Glutamatergic neuron (in vitro differentiated cells): Measurements from ENCODE around the gene C19orf44. TPM values are rescaled to one million over a fixed set of nuclear protein-coding genes. Genes with fewer than 3 reads are reported as not detected.

Experiments
- DNase-seq: peaks from one replicate; pipeline ENCODE4 v3.0.0; 2022
- H3K27ac Mint-ChIP-seq: one replicate; pipeline ENCODE4 v1.8.0; 2020; ENCODE audit warnings: mild to moderate bottlenecking, mixed read lengths, inconsistent platforms; ENCODE audit not compliant: unreplicated experiment
- H3K27me3 Mint-ChIP-seq: one replicate; pipeline ENCODE4 v1.8.0; 2020; ENCODE audit warnings: mild to moderate bottlenecking, moderate library complexity, mixed read lengths, inconsistent platforms; ENCODE audit not compliant: unreplicated experiment
- H3K36me3 Mint-ChIP-seq: one replicate; pipeline ENCODE4 v1.8.0; 2020; ENCODE audit warnings: mild to moderate bottlenecking, mixed read lengths, inconsistent platforms; ENCODE audit not compliant: unreplicated experiment
- H3K4me1 Mint-ChIP-seq: one replicate; pipeline ENCODE4 v1.8.0; 2020; ENCODE audit warnings: mild to moderate bottlenecking, low read depth, mixed read lengths, inconsistent platforms; ENCODE audit not compliant: unreplicated experiment
- H3K4me3 Mint-ChIP-seq: one replicate; pipeline ENCODE4 v1.8.0; 2020; ENCODE audit warnings: mild to moderate bottlenecking, mixed read lengths, inconsistent platforms; ENCODE audit not compliant: unreplicated experiment
- H3K9me3 Mint-ChIP-seq: one replicate; pipeline ENCODE4 v1.8.0; 2020; ENCODE audit warnings: mild to moderate bottlenecking, moderate library complexity, mixed read lengths, inconsistent platforms; ENCODE audit not compliant: unreplicated experiment
- CTCF ChIP-seq: fragments of 200-600 bp; sonication (generic); IDR thresholded peaks from one replicate; pipeline ENCODE4 v1.5.0; 2021; ENCODE audit not compliant: partially characterized antibody, unreplicated experiment
- total RNA-seq: library from RNA; stranded (reverse); fragmentation: NEBNext Ultra II Directional; extraction: Animal tissue kit (Norgen Biotek cat#: 25700); gene quantifications from one replicate; pipeline ENCODE4 v1.2.1, GENCODE V29; 2021; ENCODE audit not compliant: unreplicated experiment

C19orf44 gene
- total RNA-seq, 1 donor from 2014 or later: 5.0 TPM

DNA sequence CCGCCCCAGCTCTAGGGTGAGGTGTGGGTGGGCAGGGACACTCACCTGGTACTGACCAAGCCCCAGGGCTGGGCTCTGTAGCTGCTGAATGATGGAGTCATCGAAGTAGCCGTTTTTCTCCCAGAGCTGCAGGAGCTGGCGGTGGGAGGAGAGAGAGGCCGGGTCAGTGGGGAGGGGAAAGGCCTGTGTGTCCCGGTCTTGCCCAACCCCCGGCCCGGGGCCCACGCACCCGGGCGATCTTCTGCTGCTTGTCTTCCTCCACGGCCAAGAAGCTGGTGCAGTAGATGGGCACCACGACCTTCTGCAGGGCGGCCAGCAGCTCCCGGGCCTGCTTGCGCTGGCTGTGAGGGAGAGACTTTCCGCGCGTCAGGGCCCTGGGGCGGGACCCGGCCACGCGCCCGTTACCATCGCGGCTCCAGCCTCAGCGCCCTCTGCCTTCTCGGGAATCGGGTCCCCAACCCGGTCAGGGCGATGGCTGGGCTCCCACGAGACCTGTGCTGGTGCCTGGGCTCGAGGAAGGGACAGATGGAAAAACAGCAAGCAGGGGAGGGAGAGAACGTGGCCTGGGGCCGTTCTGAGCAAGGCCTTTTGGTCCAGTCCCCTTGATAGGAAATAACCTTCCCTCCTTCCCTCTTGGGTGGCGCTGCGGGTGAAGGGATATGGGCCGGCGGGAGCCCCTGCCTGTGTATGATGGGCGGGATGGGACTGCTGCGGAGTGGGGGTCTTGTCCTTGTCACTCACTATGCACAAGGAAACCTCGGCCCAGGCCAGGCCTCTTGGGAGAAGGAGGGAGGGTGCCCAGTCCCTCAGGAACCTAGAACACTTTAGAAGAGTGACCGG is 34.6 kb downstream of the C19orf44 start:
- Mint-ChIP-seq H3K36me3 (no peaks in the 10 kb centered on the region), H3K9me3 (no peaks in the 10 kb centered on the region)

GRCh38 chr19:16531380-16531669 is 35.1 kb downstream of the C19orf44 start:
- TF ChIP-seq CTCF: no peak
- no peak overlapping the region for H3K4me3 Mint-ChIP-seq

More for the DNA sequence above, 34.6 kb downstream of the C19orf44 start:
- no peak for DNase-seq
- TF ChIP-seq CTCF: no peak
- Mint-ChIP-seq H3K27ac (no peak overlapping the region), H3K4me3 (no peak overlapping the region), H3K27me3 (peaks cover 5% of the 10 kb centered on the region), H3K4me1 (no peaks in the 10 kb centered on the region)

GRCh38 chr19:16532440-16533234 is 36.4 kb downstream of the C19orf44 start:
- Mint-ChIP-seq H3K27me3 (peaks cover 5% of the 10 kb centered on the region), H3K4me1 (no peaks in the 10 kb centered on the region), H3K4me3 (no peak overlapping the region), H3K36me3 (no peaks in the 10 kb centered on the region), H3K27ac (no peak overlapping the region), H3K9me3 (no peaks in the 10 kb centered on the region)
- TF ChIP-seq CTCF: no peak
- no peak for DNase-seq

More at GRCh38 chr19:16531380-16531669, 35.1 kb downstream of the C19orf44 start:
- Mint-ChIP-seq H3K4me1 (no peaks in the 10 kb centered on the region), H3K9me3 (no peaks in the 10 kb centered on the region), H3K27ac (no peak overlapping the region), H3K36me3 (no peaks in the 10 kb centered on the region), H3K27me3 (peaks cover 5% of the 10 kb centered on the region)
- DNase-seq: no peak

DNA sequence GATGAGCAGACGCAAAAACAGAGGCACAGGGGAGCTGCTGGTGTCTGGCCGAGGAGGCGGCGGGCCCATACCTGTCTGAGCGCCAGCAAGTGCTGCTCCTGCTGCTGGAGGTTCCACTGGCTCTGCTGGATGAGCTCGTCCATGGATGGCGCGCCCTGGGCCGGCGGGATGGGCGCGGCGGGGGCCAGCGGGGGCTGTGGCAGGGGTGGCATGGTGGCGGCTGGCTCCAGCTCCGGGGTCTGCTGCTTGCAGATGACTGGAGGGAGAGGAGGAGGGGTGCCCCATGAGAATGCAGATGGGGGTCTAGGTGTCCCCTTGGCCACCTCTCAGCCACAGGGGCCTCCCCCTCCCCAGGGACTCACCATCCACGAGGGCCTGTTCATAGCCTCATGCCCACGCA is 39.2 kb downstream of the C19orf44 start:
- peaks cover 4% of the 10 kb centered on the region for H3K27me3 Mint-ChIP-seq
- H3K4me3 Mint-ChIP-seq: no peak overlapping the region
- DNase-seq: no peak
- TF ChIP-seq CTCF: no peak
- no peaks in the 10 kb centered on the region for H3K9me3 Mint-ChIP-seq
- no peaks in the 10 kb centered on the region for H3K4me1 Mint-ChIP-seq
- no peaks in the 10 kb centered on the region for H3K36me3 Mint-ChIP-seq
- no peak overlapping the region for H3K27ac Mint-ChIP-seq

- H3K4me3 Mint-ChIP-seq: no peak overlapping the region
- H3K36me3 Mint-ChIP-seq: no peaks in the 10 kb centered on the region
- TF ChIP-seq CTCF: no peak
- peaks cover 2% of the 10 kb centered on the region for H3K4me1 Mint-ChIP-seq
- no peaks in the 10 kb centered on the region for H3K9me3 Mint-ChIP-seq
- no peak overlapping the region for H3K27ac Mint-ChIP-seq
- no peak for DNase-seq
- peaks cover 4% of the 10 kb centered on the region for H3K27me3 Mint-ChIP-seq
Measured at GRCh38 chr19:16536130-16536529, 39.9 kb downstream of the C19orf44 start.
